ENCODE measurements around the gene GPR132.

- TF ChIP-seq, protein P1, sequence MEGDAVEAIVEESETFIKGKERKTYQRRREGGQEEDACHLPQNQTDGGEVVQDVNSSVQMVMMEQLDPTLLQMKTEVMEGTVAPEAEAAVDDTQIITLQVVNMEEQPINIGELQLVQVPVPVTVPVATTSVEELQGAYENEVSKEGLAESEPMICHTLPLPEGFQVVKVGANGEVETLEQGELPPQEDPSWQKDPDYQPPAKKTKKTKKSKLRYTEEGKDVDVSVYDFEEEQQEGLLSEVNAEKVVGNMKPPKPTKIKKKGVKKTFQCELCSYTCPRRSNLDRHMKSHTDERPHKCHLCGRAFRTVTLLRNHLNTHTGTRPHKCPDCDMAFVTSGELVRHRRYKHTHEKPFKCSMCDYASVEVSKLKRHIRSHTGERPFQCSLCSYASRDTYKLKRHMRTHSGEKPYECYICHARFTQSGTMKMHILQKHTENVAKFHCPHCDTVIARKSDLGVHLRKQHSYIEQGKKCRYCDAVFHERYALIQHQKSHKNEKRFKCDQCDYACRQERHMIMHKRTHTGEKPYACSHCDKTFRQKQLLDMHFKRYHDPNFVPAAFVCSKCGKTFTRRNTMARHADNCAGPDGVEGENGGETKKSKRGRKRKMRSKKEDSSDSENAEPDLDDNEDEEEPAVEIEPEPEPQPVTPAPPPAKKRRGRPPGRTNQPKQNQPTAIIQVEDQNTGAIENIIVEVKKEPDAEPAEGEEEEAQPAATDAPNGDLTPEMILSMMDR (IDR thresholded peaks at IDR 0.05 in 2 of 3, conservative IDR thresholded peaks at IDR 0.05 in 1 of 3; ENCODE audit: control insufficient read depth in 2 of 3, extremely low read depth in 1 of 3, insufficient read depth in 1 of 3, low read depth in 3 of 3, low read length in 3 of 3), result no peak
- TF ChIP-seq ATF2 (IDR thresholded peaks at IDR 0.05; ENCODE audit: low read length), result no peak
- TF ChIP-seq, protein P2, sequence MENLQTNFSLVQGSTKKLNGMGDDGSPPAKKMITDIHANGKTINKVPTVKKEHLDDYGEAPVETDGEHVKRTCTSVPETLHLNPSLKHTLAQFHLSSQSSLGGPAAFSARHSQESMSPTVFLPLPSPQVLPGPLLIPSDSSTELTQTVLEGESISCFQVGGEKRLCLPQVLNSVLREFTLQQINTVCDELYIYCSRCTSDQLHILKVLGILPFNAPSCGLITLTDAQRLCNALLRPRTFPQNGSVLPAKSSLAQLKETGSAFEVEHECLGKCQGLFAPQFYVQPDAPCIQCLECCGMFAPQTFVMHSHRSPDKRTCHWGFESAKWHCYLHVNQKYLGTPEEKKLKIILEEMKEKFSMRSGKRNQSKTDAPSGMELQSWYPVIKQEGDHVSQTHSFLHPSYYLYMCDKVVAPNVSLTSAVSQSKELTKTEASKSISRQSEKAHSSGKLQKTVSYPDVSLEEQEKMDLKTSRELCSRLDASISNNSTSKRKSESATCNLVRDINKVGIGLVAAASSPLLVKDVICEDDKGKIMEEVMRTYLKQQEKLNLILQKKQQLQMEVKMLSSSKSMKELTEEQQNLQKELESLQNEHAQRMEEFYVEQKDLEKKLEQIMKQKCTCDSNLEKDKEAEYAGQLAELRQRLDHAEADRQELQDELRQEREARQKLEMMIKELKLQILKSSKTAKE (IDR thresholded peaks at IDR 0.05; ENCODE audit: low read depth, poor library complexity, severe bottlenecking), result no peak
- no peak for TF ChIP-seq CBX3 (IDR thresholded peaks at IDR 0.05; ENCODE audit: borderline replicate concordance, low read depth)
- TF ChIP-seq CREB1 (IDR thresholded peaks at IDR 0.05; ENCODE audit: low read depth), result no peak
- TF ChIP-seq MXI1 (IDR thresholded peaks at IDR 0.05; ENCODE audit: low read depth, low read length), result no peak
- no peak for TF ChIP-seq ZNF384 (IDR thresholded peaks at IDR 0.05; ENCODE audit: borderline replicate concordance, low read depth, low read length)
- no peak for TF ChIP-seq POLR2AphosphoS5 (IDR thresholded peaks at IDR 0.05; ENCODE audit: low read length)
These were observed 25.9 kb upstream of the GPR132 start for GRCh38 chr14:105091054-105091516.
